ENCODE measurements around the gene KRTAP5-4.
"Not testable (repeated sequence)": the region's sequence is repeated elsewhere in the genome, so short reads cannot be mapped to it uniquely, and the experiment has no call there.

Gene KRTAP5-4

GRCh38 chr11:1595994-1596575 is 25.9 kb downstream of the KRTAP5-4 start:
- H2AK5ac ChIP-seq (ENCODE audit: low read length, severe bottlenecking); H3K14ac ChIP-seq (ENCODE audit: low read length in 2 of 2); H2BK12ac ChIP-seq (ENCODE audit: low read length in 2 of 2); H2AFZ ChIP-seq (ENCODE audit: low read depth, low read length); H3K79me1 ChIP-seq (replicated peaks; ENCODE audit: low read length, poor library complexity, severe bottlenecking); H3K18ac ChIP-seq (ENCODE audit: low read depth in 1 of 2, low read length in 2 of 2); H4K8ac ChIP-seq (ENCODE audit: low read length); H2BK5ac ChIP-seq (ENCODE audit: low read depth, low read length, poor library complexity, severe bottlenecking); H4K91ac ChIP-seq (ENCODE audit: low read length); H3K27ac ChIP-seq (ENCODE audit: low read length, poor library complexity, severe bottlenecking); H3K36me3 ChIP-seq (ENCODE audit: control insufficient read depth in 1 of 2, insufficient read depth in 2 of 2, low read depth in 1 of 2, low read length in 2 of 2); H3K4me2 ChIP-seq (ENCODE audit: low read length, poor library complexity, severe bottlenecking); H2BK15ac ChIP-seq (ENCODE audit: low read depth, poor library complexity, severe bottlenecking); DNase-seq; H3K4me3 ChIP-seq (ENCODE audit: insufficient read depth in 1 of 2, low read depth in 1 of 2, low read length in 2 of 2); H3K4ac ChIP-seq (ENCODE audit: low read depth in 1 of 2, low read length in 2 of 2); H3K4me1 ChIP-seq (ENCODE audit: control insufficient read depth, insufficient read depth, low read depth, low read length); H3K9me3 ChIP-seq (ENCODE audit: control insufficient read depth, low read length); H3K23ac ChIP-seq (ENCODE audit: low read length in 2 of 2); H3K9ac ChIP-seq (ENCODE audit: low read length); H2BK120ac ChIP-seq (ENCODE audit: low read depth, low read length): not testable (repeated sequence)
- H3K27me3 ChIP-seq (ENCODE audit: control insufficient read depth in 1 of 2, insufficient read depth in 1 of 2, low read length in 2 of 2), result peaks cover 67 to 82% of the 10 kb centered on the region in 2 experiments
- 53% methylated on average over 11 of the region's 11 CpGs for WGBS

GRCh38 chr11:1592628-1593027 is 29.3 kb downstream of the KRTAP5-4 start:
- Histone ChIP-seq H3K4me2 (ENCODE audit: low read length, poor library complexity, severe bottlenecking) (no peak overlapping the region), H3K9ac (ENCODE audit: low read length) (no peak overlapping the region), H3K4me1 (ENCODE audit: control insufficient read depth, insufficient read depth, low read depth, low read length) (no peaks in the 10 kb centered on the region), H3K27ac (ENCODE audit: low read length, poor library complexity, severe bottlenecking) (no peak overlapping the region), H2BK12ac (ENCODE audit: low read length in 2 of 2) (no peak overlapping the region), H2BK120ac (ENCODE audit: low read depth, low read length) (no peak overlapping the region), H2BK5ac (ENCODE audit: low read depth, low read length, poor library complexity, severe bottlenecking) (no peak overlapping the region), H3K36me3 (ENCODE audit: control insufficient read depth in 1 of 2, insufficient read depth in 2 of 2, low read depth in 1 of 2, low read length in 2 of 2) (no peaks in the 10 kb centered on the region), H3K79me1 (replicated peaks; ENCODE audit: low read length, poor library complexity, severe bottlenecking) (no peaks in the 10 kb centered on the region), H3K14ac (ENCODE audit: low read length in 2 of 2) (no peak overlapping the region), H2AFZ (ENCODE audit: low read depth, low read length) (no peak overlapping the region), H3K18ac (ENCODE audit: low read depth in 1 of 2, low read length in 2 of 2) (no peak overlapping the region), H4K8ac (ENCODE audit: low read length) (no peak overlapping the region), H4K91ac (ENCODE audit: low read length) (no peak overlapping the region), H3K23ac (ENCODE audit: low read length in 2 of 2) (no peak overlapping the region), H3K4me3 (ENCODE audit: insufficient read depth in 1 of 2, low read depth in 1 of 2, low read length in 2 of 2) (no peak overlapping the region), H3K27me3 (ENCODE audit: control insufficient read depth in 1 of 2, insufficient read depth in 1 of 2, low read length in 2 of 2) (peaks cover 57 to 87% of the 10 kb centered on the region in 2 experiments), H2BK15ac (ENCODE audit: low read depth, poor library complexity, severe bottlenecking) (no peak overlapping the region), H3K9me3 (ENCODE audit: control insufficient read depth, low read length) (no peaks in the 10 kb centered on the region), H3K4ac (ENCODE audit: low read depth in 1 of 2, low read length in 2 of 2) (no peak overlapping the region), H2AK5ac (ENCODE audit: low read length, severe bottlenecking) (no peak overlapping the region)
- no peak for DNase-seq
- WGBS, result 81% methylated on average over 6 of the region's 9 CpGs

GRCh38 chr11:1589996-1590395 is 31.9 kb downstream of the KRTAP5-4 start:
- H3K27ac ChIP-seq (ENCODE audit: low read length, poor library complexity, severe bottlenecking), result no peak overlapping the region
- 91% methylated on average over 6 of the region's 6 CpGs for WGBS
- no peak overlapping the region for H3K9ac ChIP-seq (ENCODE audit: low read length)
- H2BK5ac ChIP-seq (ENCODE audit: low read depth, low read length, poor library complexity, severe bottlenecking), result no peak overlapping the region
- H2AK5ac ChIP-seq (ENCODE audit: low read length, severe bottlenecking), result no peak overlapping the region
- no peak overlapping the region for H2AFZ ChIP-seq (ENCODE audit: low read depth, low read length)
- no peak overlapping the region for H2BK120ac ChIP-seq (ENCODE audit: low read depth, low read length)
- DNase-seq, result no peak
- H3K9me3 ChIP-seq (ENCODE audit: control insufficient read depth, low read length), result no peaks in the 10 kb centered on the region
- H3K79me1 ChIP-seq (replicated peaks; ENCODE audit: low read length, poor library complexity, severe bottlenecking), result no peaks in the 10 kb centered on the region
- H4K91ac ChIP-seq (ENCODE audit: low read length), result no peak overlapping the region
- no peaks in the 10 kb centered on the region for H3K4me1 ChIP-seq (ENCODE audit: control insufficient read depth, insufficient read depth, low read depth, low read length)
- H3K36me3 ChIP-seq (ENCODE audit: control insufficient read depth in 1 of 2, insufficient read depth in 2 of 2, low read depth in 1 of 2, low read length in 2 of 2), result no peaks in the 10 kb centered on the region
- H3K4me3 ChIP-seq (ENCODE audit: insufficient read depth in 1 of 2, low read depth in 1 of 2, low read length in 2 of 2), result no peak overlapping the region
- peaks cover 46 to 77% of the 10 kb centered on the region in 2 experiments for H3K27me3 ChIP-seq (ENCODE audit: control insufficient read depth in 1 of 2, insufficient read depth in 1 of 2, low read length in 2 of 2)
- no peak overlapping the region for H3K14ac ChIP-seq (ENCODE audit: low read length in 2 of 2)
- no peak overlapping the region for H2BK15ac ChIP-seq (ENCODE audit: low read depth, poor library complexity, severe bottlenecking)
- H4K8ac ChIP-seq (ENCODE audit: low read length), result no peak overlapping the region
- no peak overlapping the region for H3K18ac ChIP-seq (ENCODE audit: low read depth in 1 of 2, low read length in 2 of 2)
- H2BK12ac ChIP-seq (ENCODE audit: low read length in 2 of 2), result no peak overlapping the region
- no peak overlapping the region for H3K4ac ChIP-seq (ENCODE audit: low read depth in 1 of 2, low read length in 2 of 2)
- no peak overlapping the region for H3K23ac ChIP-seq (ENCODE audit: low read length in 2 of 2)
- no peak overlapping the region for H3K4me2 ChIP-seq (ENCODE audit: low read length, poor library complexity, severe bottlenecking)

GRCh38 chr11:1589191-1589963 is 32.6 kb downstream of the KRTAP5-4 start:
- H3K4me3 ChIP-seq (ENCODE audit: insufficient read depth in 1 of 2, low read depth in 1 of 2, low read length in 2 of 2); H3K23ac ChIP-seq (ENCODE audit: low read length in 2 of 2); H4K91ac ChIP-seq (ENCODE audit: low read length); H2BK120ac ChIP-seq (ENCODE audit: low read depth, low read length); H3K9me3 ChIP-seq (ENCODE audit: control insufficient read depth, low read length); H2BK5ac ChIP-seq (ENCODE audit: low read depth, low read length, poor library complexity, severe bottlenecking); H3K4me1 ChIP-seq (ENCODE audit: control insufficient read depth, insufficient read depth, low read depth, low read length); H2BK15ac ChIP-seq (ENCODE audit: low read depth, poor library complexity, severe bottlenecking); H3K9ac ChIP-seq (ENCODE audit: low read length); H4K8ac ChIP-seq (ENCODE audit: low read length); H3K14ac ChIP-seq (ENCODE audit: low read length in 2 of 2); H2BK12ac ChIP-seq (ENCODE audit: low read length in 2 of 2); H2AFZ ChIP-seq (ENCODE audit: low read depth, low read length); H3K79me1 ChIP-seq (replicated peaks; ENCODE audit: low read length, poor library complexity, severe bottlenecking); H2AK5ac ChIP-seq (ENCODE audit: low read length, severe bottlenecking); H3K36me3 ChIP-seq (ENCODE audit: control insufficient read depth in 1 of 2, insufficient read depth in 2 of 2, low read depth in 1 of 2, low read length in 2 of 2); H3K27ac ChIP-seq (ENCODE audit: low read length, poor library complexity, severe bottlenecking); H3K4me2 ChIP-seq (ENCODE audit: low read length, poor library complexity, severe bottlenecking); H3K18ac ChIP-seq (ENCODE audit: low read depth in 1 of 2, low read length in 2 of 2); H3K4ac ChIP-seq (ENCODE audit: low read depth in 1 of 2, low read length in 2 of 2): not testable (repeated sequence)
- 47% methylated on average over 6 of the region's 10 CpGs for WGBS
- H3K27me3 ChIP-seq (ENCODE audit: control insufficient read depth in 1 of 2, insufficient read depth in 1 of 2, low read length in 2 of 2), result peaks cover 47 to 70% of the 10 kb centered on the region in 2 experiments
- DNase-seq, result peak; percentile 43

All from mesenchymal stem cell (in vitro differentiated cells and primary cell).